ENCODE measurements around the gene EFHD2. TPM values are rescaled to one million over a fixed set of nuclear protein-coding genes. Genes with fewer than 3 reads are reported as not detected.
A peak's percentile ranks its signal among the peaks of the same experiment; 100 is the strongest.

EFHD2 gene
- total and polyA plus RNA-seq, 8 donors = 36.2 to 191 (median 84.1) TPM

DNA sequence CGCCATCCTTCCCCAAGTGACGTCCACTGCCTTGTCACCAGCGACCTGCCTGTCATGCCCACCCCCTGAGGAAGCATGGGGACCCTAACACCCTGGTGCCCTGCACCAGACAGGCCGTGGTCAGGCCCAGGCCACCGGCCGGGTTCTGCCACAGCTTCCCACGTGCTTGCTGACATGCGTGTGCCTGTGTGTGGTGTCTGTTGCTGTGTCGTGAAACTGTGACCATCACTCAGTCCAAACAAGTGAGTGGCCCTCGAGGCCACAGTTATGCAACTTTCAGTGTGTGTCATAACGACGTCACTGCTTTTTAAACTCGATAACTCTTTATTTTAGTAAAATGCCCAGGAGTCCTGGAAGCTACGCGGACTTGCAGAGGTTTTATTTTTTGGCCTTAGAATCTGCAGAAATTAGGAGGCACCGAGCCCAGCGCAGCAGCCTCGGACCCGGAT, 20.0 kb downstream of the EFHD2 start:
- Histone ChIP-seq H3K4me3 (no peak overlapping the region), H3K27ac (peak overlapping the region in 4 of 5 donors; percentile 17 to 84 (median 46)), H3K27me3 (no peaks in the 10 kb centered on the region), H3K36me3 (peaks cover 45 to 69% (median 50%) of the 10 kb centered on the region in 4 donors), H3K4me1 (peaks cover 33 to 69% (median 51%) of the 10 kb centered on the region in 4 donors), H3K9me3 (no peaks in the 10 kb centered on the region)
- intact Hi-C loops (cut with DNase I; ENCODE audit: low total_unique reads) = loop anchor here (5.0 kb wide), 1 partner anchor 102 kb away; no protein-coding TSS in a partner anchor
- WGBS, 5 donors = 72 to 85% (median 78%) methylated on average over 18 to 19 of the region's 19 CpGs
- no peak for DNase-seq
- TF ChIP-seq POLR2AphosphoS5 (IDR thresholded peaks at IDR 0.05) = no peak
- no peak for TF ChIP-seq EP300 (IDR thresholded peaks at IDR 0.05)
- TF ChIP-seq, protein P1, sequence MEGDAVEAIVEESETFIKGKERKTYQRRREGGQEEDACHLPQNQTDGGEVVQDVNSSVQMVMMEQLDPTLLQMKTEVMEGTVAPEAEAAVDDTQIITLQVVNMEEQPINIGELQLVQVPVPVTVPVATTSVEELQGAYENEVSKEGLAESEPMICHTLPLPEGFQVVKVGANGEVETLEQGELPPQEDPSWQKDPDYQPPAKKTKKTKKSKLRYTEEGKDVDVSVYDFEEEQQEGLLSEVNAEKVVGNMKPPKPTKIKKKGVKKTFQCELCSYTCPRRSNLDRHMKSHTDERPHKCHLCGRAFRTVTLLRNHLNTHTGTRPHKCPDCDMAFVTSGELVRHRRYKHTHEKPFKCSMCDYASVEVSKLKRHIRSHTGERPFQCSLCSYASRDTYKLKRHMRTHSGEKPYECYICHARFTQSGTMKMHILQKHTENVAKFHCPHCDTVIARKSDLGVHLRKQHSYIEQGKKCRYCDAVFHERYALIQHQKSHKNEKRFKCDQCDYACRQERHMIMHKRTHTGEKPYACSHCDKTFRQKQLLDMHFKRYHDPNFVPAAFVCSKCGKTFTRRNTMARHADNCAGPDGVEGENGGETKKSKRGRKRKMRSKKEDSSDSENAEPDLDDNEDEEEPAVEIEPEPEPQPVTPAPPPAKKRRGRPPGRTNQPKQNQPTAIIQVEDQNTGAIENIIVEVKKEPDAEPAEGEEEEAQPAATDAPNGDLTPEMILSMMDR (IDR thresholded peaks at IDR 0.05) = no peak
- TF ChIP-seq POLR2A (IDR thresholded peaks at IDR 0.05) = no peak

GRCh38 chr1:15430787-15431570, 21.3 kb downstream of the EFHD2 start:
- Histone ChIP-seq H3K4me3 (no peak overlapping the region), H3K27me3 (no peaks in the 10 kb centered on the region), H3K27ac (peak overlapping the region; percentile 44 to 69 (median 56)), H3K36me3 (peaks cover 40 to 58% (median 46%) of the 10 kb centered on the region in 4 donors), H3K4me1 (peaks cover 21 to 57% (median 43%) of the 10 kb centered on the region in 4 donors), H3K9me3 (no peaks in the 10 kb centered on the region)
- DNase-seq = peak; percentile 82 to 86
- WGBS, 5 donors = 52 to 67% (median 55%) methylated on average over 18 to 19 of the region's 19 CpGs
- TF ChIP-seq, protein P1 (IDR thresholded peaks at IDR 0.05) = peak; percentile 23 to 98 (median 94)
- TF ChIP-seq POLR2A (IDR thresholded peaks at IDR 0.05) (no peak), EP300 (IDR thresholded peaks at IDR 0.05) (no peak), POLR2AphosphoS5 (IDR thresholded peaks at IDR 0.05) (peak in 1 of 3 donors; percentile 22)
- intact Hi-C loops (cut with DNase I; ENCODE audit: low total_unique reads) = no loop called here

- intact Hi-C loops (cut with DNase I; ENCODE audit: low total_unique reads) = no loop called here
- 66 to 81% (median 74%) methylated on average over 4 of the region's 4 CpGs for WGBS, 5 donors
- no peak overlapping the region for H3K4me3 ChIP-seq
- H3K9me3 ChIP-seq = no peaks in the 10 kb centered on the region
- no peak for DNase-seq
- H3K4me1 ChIP-seq = peaks cover 15 to 51% (median 37%) of the 10 kb centered on the region in 4 donors
- TF ChIP-seq, protein P1 (IDR thresholded peaks at IDR 0.05) = no peak
- TF ChIP-seq POLR2A (IDR thresholded peaks at IDR 0.05) (no peak), EP300 (IDR thresholded peaks at IDR 0.05) (no peak), POLR2AphosphoS5 (IDR thresholded peaks at IDR 0.05) (no peak)
- no peaks in the 10 kb centered on the region for H3K27me3 ChIP-seq
- peak overlapping the region; percentile 44 to 69 (median 56) for H3K27ac ChIP-seq
- peaks cover 34 to 52% (median 41%) of the 10 kb centered on the region in 4 donors for H3K36me3 ChIP-seq
These were observed 21.9 kb downstream of the EFHD2 start for GRCh38 chr1:15431571-15431948.

DNA sequence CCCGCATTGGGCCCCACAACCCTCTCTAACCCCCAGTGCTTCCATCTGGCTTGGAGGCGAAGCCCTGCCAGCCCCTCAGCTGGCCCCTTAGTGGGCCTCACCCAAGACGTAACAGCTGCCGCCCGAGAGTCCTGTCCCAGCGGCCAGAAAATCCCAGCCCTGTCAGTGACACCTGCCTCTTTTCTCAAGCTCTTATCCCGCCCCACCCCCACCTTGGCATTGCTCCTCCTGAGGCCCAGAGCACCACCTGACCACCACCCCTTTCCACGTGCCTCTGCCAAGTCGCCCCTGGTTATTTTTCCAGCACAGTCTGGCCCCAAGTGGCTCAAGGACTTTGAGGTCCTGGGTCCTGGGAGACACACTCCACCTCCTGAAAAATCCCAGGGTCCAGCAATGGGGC, 22.6 kb downstream of the EFHD2 start:
- TF ChIP-seq POLR2A (IDR thresholded peaks at IDR 0.05) = no peak
- intact Hi-C loops (cut with DNase I; ENCODE audit: low total_unique reads) = no loop called here
- H3K4me3 ChIP-seq = no peak overlapping the region

More for the DNA sequence above, 22.6 kb downstream of the EFHD2 start:
- Histone ChIP-seq H3K36me3 (peaks cover 30 to 45% (median 34%) of the 10 kb centered on the region in 4 donors), H3K4me1 (peaks cover 7 to 43% (median 29%) of the 10 kb centered on the region in 4 donors), H3K27me3 (no peaks in the 10 kb centered on the region), H3K27ac (peak overlapping the region; percentile 44 to 69 (median 56)), H3K9me3 (no peaks in the 10 kb centered on the region)
- WGBS, 5 donors = 27 to 60% (median 54%) methylated on average over 9 of the region's 9 CpGs
- peak; percentile 59 to 81 for DNase-seq
